Progenitor cell of endocrine pancreas (in vitro differentiated cells): Measurements from ENCODE around the gene CDH13. TPM values are rescaled to one million over a fixed set of nuclear protein-coding genes. Genes with fewer than 3 reads are reported as not detected.

Experiments used
- DNase-seq: peaks from one replicate; pipeline ENCODE4 v3.0.0; 2021; ENCODE audit warnings: low spot score; ENCODE audit not compliant: unreplicated experiment
- H3K27ac Mint-ChIP-seq: 2 replicates; pipeline ENCODE4 v1.8.0; 2021; ENCODE audit warnings: mild to moderate bottlenecking, moderate library complexity, mixed read lengths
- H3K27me3 Mint-ChIP-seq: 2 replicates; pipeline ENCODE4 v1.8.0; 2021; ENCODE audit warnings: mixed read lengths
- H3K36me3 Mint-ChIP-seq: 2 replicates; pipeline ENCODE4 v1.8.0; 2022; ENCODE audit warnings: mixed read lengths; ENCODE audit not compliant: insufficient read depth
- H3K4me1 Mint-ChIP-seq: 2 replicates; pipeline ENCODE4 v1.8.0; 2021; ENCODE audit warnings: low read depth, mixed read lengths
- H3K4me3 Mint-ChIP-seq: 2 replicates; pipeline ENCODE4 v1.8.0; 2021; ENCODE audit warnings: low read depth, mild to moderate bottlenecking, moderate library complexity, mixed read lengths
- H3K9me3 Mint-ChIP-seq: 2 replicates; pipeline ENCODE4 v1.8.0; 2021; ENCODE audit warnings: low read depth, mixed read lengths
- total RNA-seq: library from RNA; stranded (reverse); gene quantifications from 2 replicates; pipeline ENCODE4 v1.2.1, GENCODE V29; 2021
- TF ChIP-seq, protein P1 (sequence below): fragments of 200-600 bp; sonication (generic); IDR thresholded peaks from one replicate; pipeline ENCODE4 v1.5.0; 2021; ENCODE audit warnings: antibody characterized with exemption, mild to moderate bottlenecking; ENCODE audit not compliant: unreplicated experiment

The CDH13 gene
- total RNA-seq, 1 donor from 2014 or later, result 0.38 TPM

GRCh38 chr16:83818276-83818675 is 1191.5 kb downstream of the CDH13 start:
- no peaks in the 10 kb centered on the region for H3K36me3 Mint-ChIP-seq
- H3K27me3 Mint-ChIP-seq, result no peaks in the 10 kb centered on the region
- DNase-seq, result no peak
- no peaks in the 10 kb centered on the region for H3K9me3 Mint-ChIP-seq
- H3K27ac Mint-ChIP-seq, result no peak overlapping the region
- peaks cover 16% of the 10 kb centered on the region for H3K4me1 Mint-ChIP-seq
- TF ChIP-seq, protein P1, sequence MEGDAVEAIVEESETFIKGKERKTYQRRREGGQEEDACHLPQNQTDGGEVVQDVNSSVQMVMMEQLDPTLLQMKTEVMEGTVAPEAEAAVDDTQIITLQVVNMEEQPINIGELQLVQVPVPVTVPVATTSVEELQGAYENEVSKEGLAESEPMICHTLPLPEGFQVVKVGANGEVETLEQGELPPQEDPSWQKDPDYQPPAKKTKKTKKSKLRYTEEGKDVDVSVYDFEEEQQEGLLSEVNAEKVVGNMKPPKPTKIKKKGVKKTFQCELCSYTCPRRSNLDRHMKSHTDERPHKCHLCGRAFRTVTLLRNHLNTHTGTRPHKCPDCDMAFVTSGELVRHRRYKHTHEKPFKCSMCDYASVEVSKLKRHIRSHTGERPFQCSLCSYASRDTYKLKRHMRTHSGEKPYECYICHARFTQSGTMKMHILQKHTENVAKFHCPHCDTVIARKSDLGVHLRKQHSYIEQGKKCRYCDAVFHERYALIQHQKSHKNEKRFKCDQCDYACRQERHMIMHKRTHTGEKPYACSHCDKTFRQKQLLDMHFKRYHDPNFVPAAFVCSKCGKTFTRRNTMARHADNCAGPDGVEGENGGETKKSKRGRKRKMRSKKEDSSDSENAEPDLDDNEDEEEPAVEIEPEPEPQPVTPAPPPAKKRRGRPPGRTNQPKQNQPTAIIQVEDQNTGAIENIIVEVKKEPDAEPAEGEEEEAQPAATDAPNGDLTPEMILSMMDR, result no peak
- no peak overlapping the region for H3K4me3 Mint-ChIP-seq

GRCh38 chr16:83819361-83819760 is 1192.6 kb downstream of the CDH13 start:
- Mint-ChIP-seq H3K27me3 (no peaks in the 10 kb centered on the region), H3K4me3 (no peak overlapping the region), H3K27ac (no peak overlapping the region), H3K9me3 (no peaks in the 10 kb centered on the region), H3K4me1 (peaks cover 6% of the 10 kb centered on the region), H3K36me3 (no peaks in the 10 kb centered on the region)
- no peak for DNase-seq
- TF ChIP-seq, protein P1, result no peak

GRCh38 chr16:83826146-83826913 is 1199.6 kb downstream of the CDH13 start:
- H3K9me3 Mint-ChIP-seq, result no peaks in the 10 kb centered on the region
- TF ChIP-seq, protein P1, result peak; percentile 95
- peaks cover 3% of the 10 kb centered on the region for H3K27me3 Mint-ChIP-seq
- no peaks in the 10 kb centered on the region for H3K4me1 Mint-ChIP-seq
- no peak overlapping the region for H3K4me3 Mint-ChIP-seq
- DNase-seq, result peak; percentile 80
- H3K36me3 Mint-ChIP-seq, result no peaks in the 10 kb centered on the region
- no peak overlapping the region for H3K27ac Mint-ChIP-seq

GRCh38 chr16:83830091-83830768 is 1203.5 kb downstream of the CDH13 start:
- H3K27ac Mint-ChIP-seq, result no peak overlapping the region
- TF ChIP-seq, protein P1, result no peak
- no peaks in the 10 kb centered on the region for H3K9me3 Mint-ChIP-seq
- H3K27me3 Mint-ChIP-seq, result peaks cover 3% of the 10 kb centered on the region
- no peaks in the 10 kb centered on the region for H3K36me3 Mint-ChIP-seq
- no peak for DNase-seq
- no peaks in the 10 kb centered on the region for H3K4me1 Mint-ChIP-seq
- no peak overlapping the region for H3K4me3 Mint-ChIP-seq

- Mint-ChIP-seq H3K4me3 (no peak overlapping the region), H3K4me1 (no peaks in the 10 kb centered on the region), H3K27ac (peak overlapping the region; percentile 20), H3K36me3 (no peaks in the 10 kb centered on the region), H3K9me3 (no peaks in the 10 kb centered on the region), H3K27me3 (peaks cover 3% of the 10 kb centered on the region)
- TF ChIP-seq, protein P1, result no peak
- DNase-seq, result no peak
These were observed 1204.1 kb downstream of the CDH13 start for GRCh38 chr16:83830769-83831455.
